Cardiac fibroblast (primary cell): ENCODE results near the gene PSMB7.

ENCODE experiments used
- DNase-seq, 2 donors: peaks; one replicate each; pipeline versions ENCODE4 v3.0.0 to v3.0.0-alpha.2; 2010; ENCODE audit warnings: low read depth in 2 of 2
- H3K4me3 ChIP-seq, 2 donors: replicated peaks in 1 of 2; 1 replicate in 1 of 2; 2 replicates in 1 of 2; pipeline ENCODE4 v1.5.1; 2011; ENCODE audit warnings: low read depth in 2 of 2, low read length in 2 of 2, mild to moderate bottlenecking in 2 of 2, moderate library complexity in 1 of 2
- TF ChIP-seq, protein P1 (sequence below): IDR thresholded peaks from one replicate; pipeline ENCODE4 v1.5.1; 2011; ENCODE audit warnings: low read depth, mild to moderate bottlenecking, low read length, inconsistent platforms

Gene PSMB7

DNA sequence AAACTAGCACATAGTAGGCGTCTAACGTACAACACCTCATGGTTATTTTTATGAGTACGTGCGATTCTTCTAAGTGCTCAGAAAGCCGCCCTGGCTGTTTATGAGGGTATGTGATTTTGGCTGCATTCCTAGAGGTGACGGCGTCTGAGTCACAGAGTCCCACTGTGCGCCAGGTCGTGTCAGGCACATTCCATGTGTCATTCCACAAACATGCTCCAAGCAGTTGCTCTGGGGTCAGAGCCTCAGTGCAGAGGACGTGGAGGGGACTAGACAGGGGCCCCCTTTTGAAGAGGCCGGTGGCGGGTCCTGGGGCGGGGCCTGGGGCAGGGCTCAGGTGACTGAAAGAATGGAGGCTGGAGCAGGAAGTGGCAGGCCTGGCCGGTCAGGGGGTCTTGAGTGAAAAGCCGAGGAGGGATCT, 105.6 kb downstream of the PSMB7 start:
- DNase-seq: peak; percentile 93 to 98
- H3K4me3 ChIP-seq: no peak overlapping the region
- TF ChIP-seq, protein P1, sequence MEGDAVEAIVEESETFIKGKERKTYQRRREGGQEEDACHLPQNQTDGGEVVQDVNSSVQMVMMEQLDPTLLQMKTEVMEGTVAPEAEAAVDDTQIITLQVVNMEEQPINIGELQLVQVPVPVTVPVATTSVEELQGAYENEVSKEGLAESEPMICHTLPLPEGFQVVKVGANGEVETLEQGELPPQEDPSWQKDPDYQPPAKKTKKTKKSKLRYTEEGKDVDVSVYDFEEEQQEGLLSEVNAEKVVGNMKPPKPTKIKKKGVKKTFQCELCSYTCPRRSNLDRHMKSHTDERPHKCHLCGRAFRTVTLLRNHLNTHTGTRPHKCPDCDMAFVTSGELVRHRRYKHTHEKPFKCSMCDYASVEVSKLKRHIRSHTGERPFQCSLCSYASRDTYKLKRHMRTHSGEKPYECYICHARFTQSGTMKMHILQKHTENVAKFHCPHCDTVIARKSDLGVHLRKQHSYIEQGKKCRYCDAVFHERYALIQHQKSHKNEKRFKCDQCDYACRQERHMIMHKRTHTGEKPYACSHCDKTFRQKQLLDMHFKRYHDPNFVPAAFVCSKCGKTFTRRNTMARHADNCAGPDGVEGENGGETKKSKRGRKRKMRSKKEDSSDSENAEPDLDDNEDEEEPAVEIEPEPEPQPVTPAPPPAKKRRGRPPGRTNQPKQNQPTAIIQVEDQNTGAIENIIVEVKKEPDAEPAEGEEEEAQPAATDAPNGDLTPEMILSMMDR: no peak

DNA sequence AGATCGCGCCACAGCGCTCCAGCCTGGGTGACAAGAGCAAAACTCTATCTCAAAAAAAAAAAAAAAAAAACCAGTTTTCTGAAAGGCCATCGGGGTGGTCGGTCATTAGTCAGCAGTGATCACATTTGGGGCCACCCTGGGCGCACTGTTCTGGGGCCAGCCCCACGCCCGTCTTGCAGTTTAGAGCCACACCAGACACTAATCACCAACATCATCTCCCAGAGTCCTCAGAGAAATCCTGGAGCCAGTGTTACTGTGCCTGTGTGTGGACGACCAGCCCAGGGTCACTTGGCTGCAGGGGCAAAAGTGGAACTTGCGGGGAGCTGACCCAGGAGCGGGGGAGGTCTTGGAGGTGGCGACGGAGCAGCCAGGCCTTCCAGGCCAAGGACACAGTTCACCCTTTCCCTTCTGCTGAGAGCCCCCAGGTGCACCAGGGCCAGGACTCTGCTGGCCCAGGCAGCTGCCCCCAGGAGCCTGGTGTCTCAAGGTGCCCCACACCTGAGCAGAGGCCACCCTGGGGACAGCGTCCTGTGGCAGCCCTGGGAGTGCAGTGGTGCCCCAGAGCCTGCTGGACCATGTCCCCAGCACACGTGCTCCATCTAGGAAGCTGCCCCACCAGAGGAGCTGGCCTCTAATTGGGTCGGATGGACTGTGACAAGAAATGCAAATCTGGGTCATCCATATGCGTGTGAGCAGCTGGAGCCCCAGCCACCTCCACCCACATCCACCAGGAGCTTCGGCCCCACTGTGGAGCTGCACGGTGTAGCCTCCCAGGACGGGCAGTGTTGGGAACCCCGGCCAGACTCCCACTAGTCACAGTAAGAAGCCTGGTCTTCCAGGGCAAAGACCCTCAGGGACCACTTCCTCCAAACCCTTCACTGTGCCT, 106.4 kb downstream of the PSMB7 start:
- DNase-seq: no peak
- TF ChIP-seq, protein P1: no peak
- no peak overlapping the region for H3K4me3 ChIP-seq

DNA sequence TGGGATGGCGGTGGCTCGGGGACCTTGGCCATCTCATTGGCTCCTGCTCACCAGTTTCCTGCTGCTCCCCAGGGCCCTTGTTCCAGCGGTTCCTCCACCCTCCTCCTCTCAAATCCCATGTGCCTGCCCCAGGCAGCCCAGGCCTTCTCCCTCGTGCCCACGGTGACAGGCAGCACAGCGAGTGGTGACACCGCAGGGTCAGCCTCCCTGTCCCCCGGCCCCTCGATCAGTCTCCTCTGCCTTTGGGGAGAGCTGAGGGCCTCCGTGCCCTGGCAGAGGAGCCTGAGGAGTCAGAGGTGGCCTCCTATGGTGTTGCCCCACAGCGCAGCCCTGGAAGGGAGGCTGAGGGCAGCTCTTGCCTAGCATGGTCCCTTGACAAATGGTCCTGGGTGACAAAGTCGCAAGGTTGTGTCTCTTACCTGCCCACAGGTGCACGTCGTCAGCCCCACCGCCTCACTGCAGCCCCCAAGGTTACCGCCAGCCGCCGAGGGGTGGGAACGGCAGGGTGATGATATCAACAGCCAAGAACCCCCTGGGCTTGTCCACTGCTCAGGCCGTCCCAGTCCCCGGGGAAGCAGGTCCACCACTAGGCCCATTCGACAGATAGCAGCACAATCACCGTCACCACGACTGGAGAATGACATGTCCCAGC, 107.7 kb downstream of the PSMB7 start:
- TF ChIP-seq, protein P1: no peak
- no peak overlapping the region for H3K4me3 ChIP-seq
- no peak for DNase-seq

DNA sequence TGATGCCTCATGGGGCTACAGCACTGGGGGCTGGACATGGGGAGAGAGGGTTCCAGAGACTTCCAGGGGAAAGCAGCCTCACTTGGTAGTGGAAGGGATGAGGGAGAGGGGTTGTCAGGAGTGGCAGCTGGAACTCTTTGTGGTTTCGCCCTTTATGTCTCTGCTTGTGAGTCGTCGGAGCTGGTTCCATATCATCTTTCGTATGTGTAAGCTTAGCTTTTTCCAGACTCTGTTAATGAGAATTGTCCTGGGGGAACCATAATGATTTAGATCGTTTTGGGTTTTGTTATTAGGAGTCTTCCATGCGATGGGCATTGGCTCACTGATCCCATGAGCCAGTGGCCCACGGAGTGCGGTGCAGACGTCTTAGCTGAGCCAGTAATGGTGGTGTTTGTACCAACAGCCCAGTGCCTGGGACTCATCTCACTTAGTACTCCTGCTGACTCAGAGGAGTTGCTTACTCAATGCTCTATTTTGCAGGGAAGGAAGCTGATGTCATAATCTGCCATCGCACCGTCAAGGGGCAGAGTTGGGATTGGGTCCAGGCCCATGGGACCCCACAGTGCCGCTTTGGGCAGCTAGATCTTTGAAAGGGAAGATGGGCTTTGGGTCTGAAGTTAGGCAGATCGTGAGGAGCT, 109.0 kb downstream of the PSMB7 start:
- peak; percentile 82 to 94 for DNase-seq
- TF ChIP-seq, protein P1: no peak
- H3K4me3 ChIP-seq: no peak overlapping the region

DNA sequence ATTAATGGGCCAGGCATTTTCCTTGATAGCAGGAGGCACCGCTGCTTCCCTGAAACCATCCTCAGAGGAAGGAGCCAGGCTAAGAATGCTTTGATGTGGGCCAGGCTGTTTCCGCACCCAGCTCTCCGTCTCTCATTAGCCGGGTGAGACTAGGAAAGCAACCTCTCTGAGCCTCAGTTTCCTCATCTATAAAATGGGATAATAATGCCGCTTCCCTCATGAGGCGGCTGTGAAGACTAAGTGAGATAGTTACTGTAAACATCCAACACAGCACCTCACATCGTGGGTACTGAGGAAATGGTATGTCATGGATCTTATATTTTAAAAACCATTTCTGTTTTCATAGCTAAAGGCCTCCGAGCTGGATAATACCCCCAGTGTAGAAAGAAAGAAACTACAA, 111.0 kb downstream of the PSMB7 start:
- H3K4me3 ChIP-seq: no peak overlapping the region
- no peak for DNase-seq
- TF ChIP-seq, protein P1: no peak

DNA sequence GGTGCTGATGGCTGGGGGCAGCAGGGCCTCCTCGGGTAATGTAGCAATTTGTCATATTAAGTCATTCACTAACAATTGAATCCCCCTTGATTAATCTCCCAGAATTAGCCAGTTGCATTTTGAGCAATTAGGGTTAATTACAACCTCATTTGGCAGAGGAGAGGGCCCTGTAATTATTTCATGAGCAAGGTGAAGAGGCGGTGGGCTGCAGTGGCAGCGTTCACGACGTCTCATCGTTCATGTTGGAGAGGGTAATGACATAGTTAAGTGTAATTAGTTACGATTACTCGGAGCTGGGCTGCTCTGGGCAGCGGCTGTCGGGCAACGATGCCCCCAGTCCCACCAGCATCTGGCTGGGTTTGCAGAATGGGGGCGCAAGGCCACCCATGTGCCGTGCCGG, 111.5 kb downstream of the PSMB7 start:
- no peak for DNase-seq
- no peak overlapping the region for H3K4me3 ChIP-seq
- TF ChIP-seq, protein P1: no peak
